NCI-H69 (cell line): ENCODE results near the gene TNRC6A.
A peak's percentile ranks its signal among the peaks of the same experiment; 100 is the strongest.
"Not testable (repeated sequence)": the region's sequence is repeated elsewhere in the genome, so short reads cannot be mapped to it uniquely, and the experiment has no call there.

Experiments
- DNase-seq: peaks from one replicate; lab custom pipeline; 2025; lab: John Stamatoyannopoulos, UW

The TNRC6A gene

DNA sequence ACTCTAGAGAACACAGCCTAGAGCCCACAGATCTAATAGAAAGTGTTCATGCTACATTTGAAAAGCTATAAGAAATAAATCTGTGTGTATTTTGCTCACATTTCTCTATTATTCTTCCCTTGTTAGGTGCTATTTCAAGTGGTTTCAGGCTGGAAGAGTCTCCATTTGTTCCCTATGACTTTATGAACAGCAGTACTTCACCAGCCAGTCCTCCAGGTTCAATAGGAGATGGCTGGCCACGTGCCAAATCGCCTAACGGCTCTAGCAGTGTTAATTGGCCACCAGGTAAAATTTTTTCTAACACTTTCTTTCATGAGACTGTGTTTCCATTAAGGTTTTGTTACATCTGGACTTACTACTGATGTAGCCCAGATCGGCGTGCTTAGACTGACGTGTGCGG is 85.6 kb downstream of the TNRC6A start:
- peak; percentile 25 for DNase-seq

DNA sequence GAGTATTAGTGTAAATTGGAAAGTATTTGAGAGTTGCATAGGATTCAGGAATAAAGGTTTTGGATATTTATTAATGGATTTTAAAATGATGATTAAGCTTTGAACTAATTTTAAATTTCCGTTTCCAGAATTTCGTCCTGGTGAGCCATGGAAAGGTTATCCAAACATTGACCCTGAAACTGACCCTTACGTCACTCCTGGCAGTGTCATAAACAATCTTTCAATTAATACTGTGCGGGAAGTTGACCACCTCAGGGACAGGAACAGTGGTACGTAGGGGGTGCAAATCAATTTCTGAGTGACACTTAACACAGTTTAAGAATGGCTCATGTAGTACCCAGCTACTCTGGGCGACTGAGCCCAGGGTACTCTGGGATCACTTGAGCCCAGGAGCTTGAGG is 87.2 kb downstream of the TNRC6A start:
- no peak for DNase-seq

DNA sequence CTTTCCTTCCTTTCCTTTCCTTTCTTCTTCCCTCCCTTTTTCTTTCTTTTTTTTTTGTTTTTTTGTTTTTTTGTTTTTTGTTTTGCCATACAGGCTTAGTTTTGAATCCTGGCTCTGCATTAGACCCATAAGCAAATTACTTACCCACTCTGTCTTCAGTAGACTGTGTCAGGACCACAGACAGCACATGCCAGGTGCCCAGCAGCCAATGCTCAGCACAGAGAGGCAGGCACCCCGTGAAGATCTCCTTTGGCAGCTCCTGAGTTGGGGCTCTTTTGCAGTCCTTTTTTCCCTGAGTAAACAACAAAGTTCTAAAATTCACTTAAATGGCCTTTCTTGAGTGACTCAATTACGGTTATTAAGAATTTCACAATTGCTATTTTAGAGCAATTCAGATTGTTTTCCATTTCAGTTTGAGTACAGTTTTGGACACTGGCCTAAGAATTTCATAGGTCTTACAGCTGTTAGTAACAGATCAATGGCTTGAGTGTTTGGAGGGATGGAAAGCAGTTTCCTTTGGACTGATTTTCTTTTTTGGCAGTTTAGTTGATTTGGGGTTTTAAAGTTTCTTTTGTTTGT is 90.1 kb downstream of the TNRC6A start:
- DNase-seq: peak; percentile 19

DNA sequence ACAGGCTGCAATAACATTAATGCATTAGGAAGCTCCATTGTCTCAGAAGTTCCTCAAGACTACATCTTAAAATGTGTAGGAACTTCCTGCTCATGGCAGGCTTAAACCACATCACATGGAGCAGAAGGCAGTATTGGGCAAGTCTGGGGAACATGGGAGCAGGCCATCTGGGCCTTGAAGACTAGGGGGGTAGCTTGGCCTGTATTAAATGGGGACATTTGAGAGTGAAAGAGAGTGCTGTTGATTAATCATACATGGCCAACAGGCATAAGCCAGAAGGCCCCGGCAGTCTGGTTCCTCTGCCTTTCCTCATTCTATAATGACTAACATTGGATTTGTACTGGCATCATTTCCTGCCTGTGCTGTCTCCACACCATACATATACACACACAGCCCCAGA is 91.1 kb downstream of the TNRC6A start:
- no peak for DNase-seq

DNA sequence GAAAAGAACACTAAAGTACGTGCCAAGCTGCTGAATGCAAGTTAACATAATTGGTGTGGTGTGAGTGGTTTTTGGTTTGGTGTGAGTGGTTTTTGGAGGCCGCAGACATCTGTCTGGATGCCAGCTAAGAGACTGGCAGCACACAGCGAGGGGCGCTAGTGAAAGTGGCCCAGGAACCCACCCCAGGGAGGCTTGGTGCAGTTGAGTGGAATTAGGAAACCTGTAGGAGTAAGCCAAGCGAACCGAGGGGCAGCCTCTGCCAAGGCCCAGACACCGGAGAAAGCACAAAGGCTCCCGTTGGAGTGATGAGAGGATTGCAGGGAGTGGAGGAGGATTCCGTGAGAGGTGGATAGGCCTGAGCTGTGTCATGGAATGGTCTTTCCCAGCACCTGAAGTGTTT is 91.7 kb downstream of the TNRC6A start:
- DNase-seq: no peak

DNA sequence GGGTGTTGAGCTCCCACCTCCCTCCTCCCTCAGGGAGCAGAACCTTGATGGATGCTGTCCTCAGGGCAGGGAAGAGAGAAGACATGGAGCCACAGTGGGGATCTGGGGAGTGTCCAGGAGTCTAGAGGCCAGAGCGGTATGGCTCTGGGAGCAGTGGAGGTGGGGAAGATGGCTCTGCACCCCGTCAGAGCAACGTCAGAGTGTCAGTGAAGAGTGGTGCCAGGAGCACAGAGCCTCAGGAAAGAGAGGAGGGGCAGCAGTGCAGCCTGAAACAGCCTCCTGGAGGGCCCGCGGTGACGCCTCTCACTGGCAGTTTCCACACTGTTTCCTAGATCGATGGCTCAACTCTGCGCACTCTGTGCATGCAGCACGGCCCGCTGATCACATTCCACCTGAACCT is 93.1 kb downstream of the TNRC6A start:
- DNase-seq: no peak

- no peak for DNase-seq
These were observed 93.5 kb downstream of the TNRC6A start for GRCh38 chr16:24822974-24823373.

- DNase-seq: no peak
These were observed 96.2 kb downstream of the TNRC6A start for GRCh38 chr16:24825696-24826095.

- DNase-seq: no peak
These were observed 96.7 kb downstream of the TNRC6A start for GRCh38 chr16:24826096-24826690.

DNA sequence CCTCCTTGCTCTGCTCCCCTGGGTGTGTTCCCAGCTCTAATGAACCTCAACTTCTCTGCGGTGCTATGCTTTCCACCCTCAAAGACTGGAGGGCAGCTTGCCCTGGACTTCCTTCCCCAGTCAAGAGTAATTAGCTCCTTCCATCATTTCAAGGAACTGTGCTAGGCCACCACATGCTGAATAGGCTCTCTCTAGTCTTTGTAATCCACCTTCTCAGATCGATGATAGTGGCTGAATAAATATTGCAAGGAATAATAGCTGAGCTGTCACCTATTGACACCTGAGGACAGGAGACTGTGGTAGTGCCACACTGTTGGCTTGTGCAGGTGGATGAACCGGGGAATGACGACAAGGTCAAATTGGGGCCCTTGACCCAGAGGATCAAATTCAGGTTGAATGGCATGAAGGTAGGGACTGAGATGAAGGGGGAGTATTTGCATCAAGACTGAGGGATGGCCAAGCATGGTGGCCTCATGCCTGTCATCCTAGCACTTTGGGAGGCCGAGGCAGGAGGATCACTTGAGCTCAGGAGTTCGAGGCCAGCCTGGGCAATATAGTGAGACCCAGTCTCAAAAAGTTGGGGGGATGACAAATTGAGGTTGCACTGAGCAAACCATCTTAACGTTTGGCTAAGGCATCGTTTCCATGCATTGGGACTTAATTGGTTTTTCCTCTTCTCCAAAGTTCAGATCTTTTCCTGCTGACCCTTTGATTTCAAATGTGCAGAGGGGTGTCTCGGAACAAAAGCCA is 97.5 kb downstream of the TNRC6A start:
- no peak for DNase-seq

DNA sequence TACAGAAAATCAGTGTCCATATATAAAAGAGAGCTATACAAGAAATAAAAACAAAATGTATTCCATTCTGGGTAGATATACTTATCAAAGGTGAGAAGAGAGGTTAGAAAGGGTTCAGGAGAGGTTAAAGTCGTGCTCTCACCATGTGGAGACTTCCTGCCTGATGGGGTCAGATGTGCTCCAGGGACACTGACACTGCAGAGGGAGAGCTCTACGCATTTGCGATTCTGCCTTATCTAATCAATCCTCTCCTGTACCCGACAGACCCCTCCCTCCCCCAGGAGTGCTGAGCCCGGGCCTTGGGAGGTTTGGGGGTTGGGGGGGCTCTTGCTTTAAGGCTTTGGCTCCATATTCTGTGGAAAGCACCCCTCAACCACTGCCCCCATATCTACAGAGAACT is 99.7 kb downstream of the TNRC6A start:
- no peak for DNase-seq

DNA sequence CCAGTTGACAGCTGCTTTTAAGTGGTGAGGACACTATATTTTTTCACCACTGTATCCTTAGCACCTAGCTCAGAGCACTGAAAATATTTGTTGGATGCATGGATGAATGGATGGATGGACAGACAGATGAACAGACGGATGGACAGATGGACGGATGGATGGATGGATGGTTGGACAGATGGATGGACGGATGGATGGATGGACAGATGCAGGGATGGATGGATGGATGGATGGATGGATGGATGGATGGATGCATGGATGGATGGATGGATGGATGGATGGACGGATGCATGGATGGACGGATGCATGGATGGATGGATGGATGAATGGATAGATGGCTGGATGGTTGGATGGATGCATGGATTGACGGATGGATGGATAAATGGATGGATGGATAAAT is 103.9 kb downstream of the TNRC6A start:
- no peak for DNase-seq

DNA sequence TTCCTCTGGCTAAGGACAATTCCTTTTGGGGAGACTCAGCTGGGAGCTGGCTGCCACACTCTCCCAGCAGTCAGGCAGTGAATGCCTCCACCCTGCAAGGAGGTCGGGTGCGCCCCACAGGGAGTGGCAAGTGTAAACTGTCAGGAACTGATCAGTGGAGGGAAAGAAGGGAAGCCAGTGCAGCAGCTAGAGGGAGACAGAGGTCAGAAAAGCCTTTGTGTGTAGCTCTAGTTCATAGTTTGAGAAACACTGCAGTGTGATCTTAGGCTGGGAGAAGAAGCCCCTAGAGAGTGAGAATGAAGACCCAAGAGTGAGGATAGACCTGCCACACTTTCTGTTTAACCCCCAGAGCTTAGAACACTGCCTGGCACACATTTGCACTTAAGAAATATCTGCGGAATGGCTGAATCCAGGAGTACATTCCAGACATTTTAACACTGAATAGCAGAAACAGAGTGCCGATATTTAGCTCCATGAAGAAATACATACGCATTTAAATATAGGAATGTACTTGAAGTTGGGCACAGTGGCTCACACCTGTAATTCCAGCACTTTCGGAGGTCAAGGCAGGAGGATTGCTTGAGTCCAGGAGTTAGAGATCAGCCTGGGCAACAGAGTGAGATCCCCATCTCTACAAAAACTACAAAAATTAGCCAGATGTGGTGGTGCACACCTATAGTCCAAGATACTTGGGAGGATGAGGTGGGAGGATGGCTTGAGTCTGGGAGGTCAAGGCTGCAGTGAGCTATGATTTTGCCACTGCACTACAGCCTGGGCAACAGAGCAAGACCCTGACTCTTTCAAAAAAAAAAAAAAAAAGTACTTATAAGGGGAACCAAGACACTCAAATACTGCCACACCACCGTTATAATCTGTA is 105.2 kb downstream of the TNRC6A start:
- DNase-seq: peak; percentile 71

- DNase-seq: no peak
These were observed 107.4 kb downstream of the TNRC6A start for GRCh38 chr16:24836836-24837235.

- DNase-seq: peak; percentile 70
These were observed 108.5 kb downstream of the TNRC6A start for GRCh38 chr16:24837969-24838368.

- DNase-seq: peak; percentile 31
These were observed 109.3 kb downstream of the TNRC6A start for GRCh38 chr16:24838554-24839266.

DNA sequence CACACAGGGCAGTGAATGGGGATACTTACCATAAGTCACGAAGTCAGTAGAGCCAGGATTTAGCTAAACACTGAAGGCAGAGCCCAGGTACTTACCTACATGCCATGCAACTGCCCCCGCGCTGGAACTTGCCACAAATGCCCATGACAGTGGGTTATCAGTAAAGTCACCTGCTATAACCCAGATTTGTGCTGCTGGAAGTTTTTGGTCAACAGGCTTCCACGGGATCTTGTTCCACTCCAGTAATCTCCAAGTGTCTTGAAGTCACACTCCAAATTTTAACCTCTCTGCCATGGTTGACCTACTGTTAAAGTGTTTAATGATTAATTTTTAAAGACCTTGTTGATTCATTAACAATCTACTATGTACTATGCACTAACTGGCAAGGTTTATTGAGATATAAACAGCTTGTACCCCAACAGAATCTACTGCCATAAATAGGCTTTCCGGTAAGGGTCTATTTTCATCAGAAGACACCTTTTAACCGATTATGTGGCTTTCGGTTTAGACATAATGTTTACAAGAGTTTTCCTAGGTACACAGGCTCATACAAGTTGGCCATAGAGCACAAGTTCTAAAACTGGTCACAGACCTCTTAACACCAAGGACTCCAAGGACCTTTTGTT is 110.0 kb downstream of the TNRC6A start:
- DNase-seq: no peak

GRCh38 chr16:24841291-24841690 is 111.8 kb downstream of the TNRC6A start:
- DNase-seq: peak; percentile 39

DNA sequence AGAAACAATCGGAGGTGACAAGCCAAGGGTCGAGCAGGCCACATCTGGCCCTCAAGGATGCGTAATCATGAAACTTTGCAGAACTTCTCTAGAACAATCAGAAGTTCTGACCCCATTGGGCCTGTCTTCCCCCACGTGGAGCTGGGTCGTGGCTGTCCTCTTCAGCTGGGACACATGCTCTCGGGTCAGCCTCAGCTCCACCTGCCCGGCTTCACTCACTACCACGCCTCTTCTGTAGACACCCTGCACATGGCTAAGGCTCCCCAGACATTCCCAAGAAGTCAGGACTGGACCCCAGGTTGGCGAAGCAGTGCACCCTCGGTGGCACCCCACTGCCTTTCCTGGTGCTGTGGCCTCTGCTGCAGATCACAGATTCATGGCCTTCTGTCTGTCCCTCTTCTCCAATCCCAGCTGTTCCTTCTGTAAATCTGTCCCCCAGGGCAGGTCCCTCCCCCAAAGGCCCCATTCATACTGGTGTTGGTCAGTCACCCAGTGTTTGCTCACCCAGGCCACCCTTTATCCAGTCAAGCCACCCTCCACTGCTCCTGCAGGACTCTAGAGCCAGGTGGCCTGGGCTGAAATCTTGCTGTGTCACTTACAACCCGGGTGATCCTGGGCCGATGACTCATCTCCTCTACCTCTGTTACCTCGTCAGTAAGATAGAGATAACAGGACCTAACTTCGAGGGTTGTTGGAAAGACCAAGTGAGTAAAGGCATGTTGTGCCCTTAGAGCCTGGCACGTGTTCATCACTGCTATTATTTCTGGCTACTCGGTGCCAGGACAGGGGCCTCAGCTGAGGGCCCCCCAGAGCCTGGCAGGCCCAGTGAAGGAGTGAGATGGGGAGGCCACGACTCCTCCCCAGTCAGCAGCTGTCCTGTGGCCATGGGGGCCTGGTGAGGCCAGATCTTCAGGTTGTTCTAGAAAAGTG is 114.9 kb downstream of the TNRC6A start:
- DNase-seq: peak; percentile 22

DNA sequence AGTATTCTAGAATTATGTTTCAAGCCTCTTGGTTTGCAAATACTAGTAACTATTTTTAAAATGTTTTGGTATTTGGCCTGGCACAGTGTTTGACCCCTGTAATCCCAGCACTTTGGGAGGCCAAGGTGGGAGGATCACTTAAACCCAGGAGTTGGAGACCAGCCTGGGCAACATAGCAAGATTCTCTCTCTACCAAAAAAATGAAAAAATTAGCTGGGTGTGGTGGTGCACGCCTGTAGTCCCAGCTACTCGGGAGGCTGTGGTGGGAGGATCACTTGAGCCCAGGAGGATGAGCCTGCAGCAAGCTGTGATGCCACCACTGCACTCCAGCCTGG is 115.5 kb downstream of the TNRC6A start:
- not testable (repeated sequence) for DNase-seq
